ENCODE results near the gene STXBP6. TPM values are rescaled to one million over a fixed set of nuclear protein-coding genes. Genes with fewer than 3 reads are reported as not detected.
A peak's percentile ranks its signal among the peaks of the same experiment; 100 is the strongest.
"Not testable (repeated sequence)": the region's sequence is repeated elsewhere in the genome, so short reads cannot be mapped to it uniquely, and the experiment has no call there.

STXBP6 gene
- total RNA-seq, 4 donors from 2014 or later, result 2.6 to 5.5 (median 4.4) TPM

- no peaks in the 10 kb centered on the region for H3K27me3 ChIP-seq
- in situ Hi-C loops (cut with MboI; ENCODE audit: low sequenced_read_pairs in 4 of 4) (no loop called here), intact Hi-C loops (cut with DNase I; ENCODE audit: low total_unique reads) (no loop called here)
- TF ChIP-seq POLR2A (IDR thresholded peaks at IDR 0.05) (no peak), CTCF (IDR thresholded peaks at IDR 0.05 in 4 of 5, conservative IDR thresholded peaks at IDR 0.05 in 1 of 5) (no peak)
- no peaks in the 10 kb centered on the region for H3K36me3 ChIP-seq
- peak overlapping the region; percentile 43 to 69 (median 58) for H3K27ac ChIP-seq
- ATAC-seq (peak; percentile 56 to 62), DNase-seq (no peak)
- no peaks in the 10 kb centered on the region for H3K9me3 ChIP-seq
- no peaks in the 10 kb centered on the region for H3K4me1 ChIP-seq
- H3K4me3 ChIP-seq, result no peak overlapping the region
Observed at GRCh38 chr14:24774187-24774915, 275.6 kb downstream of the STXBP6 start.

- DNase-seq; H3K4me1 ChIP-seq; H3K36me3 ChIP-seq; in situ Hi-C loops (cut with MboI; ENCODE audit: low sequenced_read_pairs in 4 of 4); H3K9me3 ChIP-seq; H3K27me3 ChIP-seq; H3K4me3 ChIP-seq; ATAC-seq; intact Hi-C loops (cut with DNase I; ENCODE audit: low total_unique reads): not testable (repeated sequence)
- peak overlapping the region in 1 of 4 donors; percentile 37 for H3K27ac ChIP-seq
Observed at GRCh38 chr14:24773564-24773963, 276.4 kb downstream of the STXBP6 start.

- no peaks in the 10 kb centered on the region for H3K9me3 ChIP-seq
- no peaks in the 10 kb centered on the region for H3K4me1 ChIP-seq
- H3K4me3 ChIP-seq, result no peak overlapping the region
- no peak overlapping the region for H3K27ac ChIP-seq
- no peak for DNase-seq
- in situ Hi-C loops (cut with MboI; ENCODE audit: low sequenced_read_pairs in 4 of 4) (no loop called here), intact Hi-C loops (cut with DNase I; ENCODE audit: low total_unique reads) (no loop called here)
- ATAC-seq, result no peak
- H3K27me3 ChIP-seq, result no peaks in the 10 kb centered on the region
- TF ChIP-seq POLR2A (IDR thresholded peaks at IDR 0.05) (no peak), CTCF (IDR thresholded peaks at IDR 0.05 in 4 of 5, conservative IDR thresholded peaks at IDR 0.05 in 1 of 5) (no peak)
- H3K36me3 ChIP-seq, result no peaks in the 10 kb centered on the region
Observed at GRCh38 chr14:24766434-24766833, 283.5 kb downstream of the STXBP6 start.

- Histone ChIP-seq H3K9me3 (no peaks in the 10 kb centered on the region), H3K4me1 (no peaks in the 10 kb centered on the region)
Observed at GRCh38 chr14:24761141-24761540, 288.8 kb downstream of the STXBP6 start.

More at GRCh38 chr14:24761141-24761540, 288.8 kb downstream of the STXBP6 start:
- Histone ChIP-seq H3K4me3 (no peak overlapping the region), H3K36me3 (no peaks in the 10 kb centered on the region), H3K27ac (no peak overlapping the region), H3K27me3 (no peaks in the 10 kb centered on the region)
- no peak for DNase-seq
- ATAC-seq, result no peak
- in situ Hi-C loops (cut with MboI; ENCODE audit: low sequenced_read_pairs in 4 of 4) (no loop called here), intact Hi-C loops (cut with DNase I; ENCODE audit: low total_unique reads) (no loop called here)
- TF ChIP-seq CTCF (IDR thresholded peaks at IDR 0.05 in 4 of 5, conservative IDR thresholded peaks at IDR 0.05 in 1 of 5) (no peak), POLR2A (IDR thresholded peaks at IDR 0.05) (no peak)
